PC-3 (cell line): ENCODE data around the gene KRTAP5-5. TPM values are rescaled to one million over a fixed set of nuclear protein-coding genes. Genes with fewer than 3 reads are reported as not detected.
"Not testable (repeated sequence)": the region's sequence is repeated elsewhere in the genome, so short reads cannot be mapped to it uniquely, and the experiment has no call there.

Source experiments
- ATAC-seq: fragments of 200-7000 bp; cut with Tn5 transposase; 2 replicates; pipeline ENCODE4 v1.9.1; 2020; ENCODE audit warnings: mild to moderate bottlenecking, moderate library complexity
- BruUV-seq: library from RNA; stranded (reverse); fragments of 400-500 nt; replicated peaks from 2 replicates; lab custom pipeline; 2021; lab: Mats Ljungman, UMichigan
- CTCF ChIA-PET: fragments of 300-600 bp; sonication (Branson Sonifier 250); formaldehyde crosslinking; loops from one replicate; lab custom pipeline; 2022; ENCODE audit warnings: antibody characterized with exemption; lab: Charles Lee
- POLR2A ChIA-PET: fragments of 300-600 bp; sonication (Branson Sonifier 250); formaldehyde crosslinking; loops from one replicate; lab custom pipeline; 2022; ENCODE audit warnings: antibody characterized with exemption; ENCODE audit not compliant: unreplicated experiment; lab: Charles Lee
- DNase-seq: peaks from one replicate; pipeline ENCODE4 v3.0.0-alpha.2; 2015
- H2AFZ ChIP-seq: fragments of 300-600 bp; sonication (generic); 2 replicates; pipeline ENCODE4 v1.6.0; 2016; ENCODE audit warnings: antibody characterized with exemption, low read length
- H3F3A ChIP-seq: fragments of 300-600 bp; sonication (generic); one replicate; pipeline ENCODE4 v1.6.0; 2017; ENCODE audit warnings: antibody characterized with exemption, low read length, control low read depth, mild to moderate bottlenecking; ENCODE audit not compliant: unreplicated experiment
- H3K27ac ChIP-seq: fragments of 300-600 bp; sonication (generic); 2 replicates; pipeline ENCODE4 v1.5.1; 2016; ENCODE audit warnings: mild to moderate bottlenecking, low read length
- H3K27me3 ChIP-seq: fragments of 300-600 bp; sonication (generic); 2 replicates; pipeline ENCODE4 v1.6.1; 2016; ENCODE audit warnings: low read length, mixed read lengths
- H3K36me3 ChIP-seq: fragments of 300-600 bp; sonication (generic); 2 replicates; pipeline ENCODE4 v1.6.1; 2016; ENCODE audit warnings: low read depth, mixed run types, low read length, mixed read lengths
- H3K4me1 ChIP-seq: fragments of 300-600 bp; sonication (generic); 2 replicates; pipeline ENCODE4 v1.5.1; 2016; ENCODE audit warnings: low read length; ENCODE audit not compliant: insufficient read depth
- H3K4me2 ChIP-seq: fragments of 300-600 bp; sonication (generic); 2 replicates; pipeline ENCODE4 v1.6.0; 2016; ENCODE audit warnings: low read length
- H3K4me3 ChIP-seq: fragments of 300-600 bp; sonication (generic); 2 replicates; pipeline ENCODE4 v1.5.1; 2016; ENCODE audit warnings: mild to moderate bottlenecking, low read length, mixed read lengths
- H3K79me2 ChIP-seq: fragments of 300-600 bp; sonication (generic); 2 replicates; pipeline ENCODE4 v1.6.1; 2017; ENCODE audit warnings: low read length, mixed read lengths
- H3K9ac ChIP-seq: fragments of 300-600 bp; sonication (generic); 2 replicates; pipeline ENCODE4 v1.6.0; 2016; ENCODE audit warnings: mild to moderate bottlenecking, low read length
- H3K9me2 ChIP-seq: fragments of 300-600 bp; sonication (generic); replicated peaks from 2 replicates; pipeline ENCODE4 v1.6.1; 2016; ENCODE audit warnings: mixed run types, low read length, mixed read lengths
- H3K9me3 ChIP-seq: fragments of 300-600 bp; sonication (generic); 2 replicates; pipeline ENCODE4 v1.6.1; 2016; ENCODE audit warnings: low read length, mixed read lengths
- H4K20me1 ChIP-seq: fragments of 300-600 bp; sonication (generic); 2 replicates; pipeline ENCODE4 v1.6.1; 2016; ENCODE audit warnings: low read length, mixed read lengths
- CTCF ChIP-seq: fragments of 300-600 bp; sonication (generic); conservative IDR thresholded peaks from 2 replicates; pipeline ENCODE4 v1.5.1; 2017; ENCODE audit warnings: antibody characterized with exemption, low read depth, mild to moderate bottlenecking, low read length
- EZH2 ChIP-seq: fragments of 300-600 bp; sonication (generic); IDR thresholded peaks from one replicate; pipeline ENCODE4 v1.6.1; 2017; ENCODE audit warnings: antibody characterized with exemption, mild to moderate bottlenecking, low read length; ENCODE audit not compliant: unreplicated experiment
- EZH2phosphoT487 ChIP-seq: fragments of 300-600 bp; sonication (generic); IDR thresholded peaks from 2 replicates; pipeline ENCODE4 v1.6.1; 2018; ENCODE audit warnings: mild to moderate bottlenecking, antibody characterized with exemption, low read length, borderline replicate concordance
- intact Hi-C: fragments of 100-400 bp; cut with micrococcal nuclease; formaldehyde crosslinking; loops from 2 replicates; pipeline ENCODE4 v1.9.0; 2023
- total RNA-seq: library from RNA; depleted of rRNA; stranded (reverse); fragments of >200 nt; gene quantifications from 2 replicates; pipeline ENCODE4 v1.2.3, GENCODE V29; 2014

Gene KRTAP5-5
- total RNA-seq, 1 experiment from 2014 or later, result not detected

- H2AFZ ChIP-seq, H4K20me1 ChIP-seq, CTCF ChIA-PET, POLR2A ChIA-PET, DNase-seq, H3K9me2 ChIP-seq, ATAC-seq, H3K27ac ChIP-seq, H3K4me3 ChIP-seq, H3K79me2 ChIP-seq, H3F3A ChIP-seq, H3K9me3 ChIP-seq, H3K4me2 ChIP-seq, H3K36me3 ChIP-seq, H3K4me1 ChIP-seq, H3K9ac ChIP-seq, BruUV-seq, intact Hi-C loops: not testable (repeated sequence)
- H3K27me3 ChIP-seq, result peaks cover 16% of the 10 kb centered on the region
Observed at GRCh38 chr11:1607156-1607845, 22.3 kb upstream of the KRTAP5-5 start.

DNA sequence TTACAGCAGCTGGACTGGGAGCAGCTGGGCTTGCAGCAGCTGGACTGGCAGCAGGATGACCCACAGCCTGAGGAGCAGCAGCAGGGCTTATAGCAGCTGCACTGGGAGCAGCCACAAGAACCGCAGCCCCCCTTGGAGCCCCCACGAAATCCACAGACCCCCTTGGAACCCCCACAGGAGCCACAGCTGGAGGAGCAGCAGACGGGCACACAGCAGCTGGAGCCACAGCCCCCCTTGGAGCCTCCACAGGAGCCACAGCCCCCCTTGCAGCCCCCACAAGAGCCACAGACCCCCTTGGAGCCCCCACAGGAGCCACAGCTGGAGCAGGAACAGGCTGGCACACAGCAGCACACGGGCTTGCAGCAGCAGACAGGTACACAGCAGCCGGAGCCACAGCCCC lies 21.7 kb upstream of the KRTAP5-5 start:
- intact Hi-C loops, H3K9me2 ChIP-seq, BruUV-seq, H3K79me2 ChIP-seq, CTCF ChIA-PET, H3K9ac ChIP-seq, H3K36me3 ChIP-seq, H3K27ac ChIP-seq, H4K20me1 ChIP-seq, H3K4me1 ChIP-seq, ATAC-seq, H3K4me3 ChIP-seq, H3F3A ChIP-seq, H3K4me2 ChIP-seq, H2AFZ ChIP-seq, DNase-seq, H3K9me3 ChIP-seq: not testable (repeated sequence)
- H3K27me3 ChIP-seq, result peaks cover 16% of the 10 kb centered on the region
- POLR2A ChIA-PET, result interaction anchor here (0.6 kb wide), 1 partner anchor 24 kb away, joined by 26 read pairs; no protein-coding TSS in a partner anchor

- Histone ChIP-seq H3K4me3 (no peak within 1 kb of the TSS), H3K27me3 (peaks cover 20% of the 10 kb centered on the region)
- CTCF ChIA-PET, result no interaction called here
Observed at GRCh38 chr11:1608363-1608762, 21.2 kb upstream of the KRTAP5-5 start, which contains the start of gene KRTAP5-3. TSS of gene KRTAP5-3 (minus strand) at chr11:1608463. CDS start at chr11:1608385, 78 bp downstream.

More at GRCh38 chr11:1608363-1608762, 21.2 kb upstream of the KRTAP5-5 start, which contains the start of gene KRTAP5-3:
- Histone ChIP-seq H3K36me3 (no peaks in the 10 kb centered on the region), H3K79me2 (no peaks in the 10 kb centered on the region), H2AFZ (no peak within 1 kb of the TSS), H3K27ac (no peak within 1 kb of the TSS), H3K9me3 (no peaks in the 10 kb centered on the region), H3K9me2 (no peaks in the 10 kb centered on the region), H3K9ac (no peak within 1 kb of the TSS), H4K20me1 (no peaks in the 10 kb centered on the region), H3F3A (no peaks in the 10 kb centered on the region), H3K4me2 (no peak within 1 kb of the TSS), H3K4me1 (no peaks in the 10 kb centered on the region)
- intact Hi-C loops, result no loop called here
- BruUV-seq, result no TSS peak
- ATAC-seq (no peak), DNase-seq (no peak)
- TF ChIP-seq CTCF, result no peak
- TF ChIP-seq EZH2, result no peak
- TF ChIP-seq EZH2phosphoT487, result no peak
- POLR2A ChIA-PET, result interaction anchor here (0.6 kb wide), 1 partner anchor 24 kb away, joined by 26 read pairs; no protein-coding TSS in a partner anchor
